K562 (cell line): ENCODE results near the gene RBM7. TPM values are rescaled to one million over a fixed set of nuclear protein-coding genes. Genes with fewer than 3 reads are reported as not detected.

ENCODE experiments used
- C11orf30 ChIP-seq: fragments of 450-650 bp; IDR thresholded peaks from 2 replicates; pipeline ENCODE4 v1.6.1; 2016; ENCODE audit warnings: low read depth, mild to moderate bottlenecking
- CBX5 ChIP-seq: IDR thresholded peaks from 2 replicates; pipeline ENCODE4 v1.6.1; 2014; ENCODE audit warnings: low read depth, borderline replicate concordance
- DIDO1 ChIP-seq: fragments of 450-650 bp; IDR thresholded peaks from 2 replicates; pipeline ENCODE4 v1.6.1; 2016; ENCODE audit warnings: low read depth, missing biosample characterization, missing genetic modification characterization
- HNRNPH1 ChIP-seq: fragments of 200-400 bp; formaldehyde crosslinking; optimal IDR thresholded peaks from 2 replicates; pipeline ENCODE3; 2017; ENCODE audit warnings: low read depth, mild to moderate bottlenecking, low read length, moderate library complexity
- IRF2 ChIP-seq: sonication (generic); formaldehyde crosslinking; IDR thresholded peaks from 2 replicates; pipeline ENCODE4 v1.8.1; 2022; ENCODE audit warnings: mild to moderate bottlenecking, missing genetic modification reagents
- KDM1A ChIP-seq, 2 experiments: fragments of 450-650 bp; IDR thresholded peaks; 2 replicates each; pipeline ENCODE4 v1.6.1; 2016; ENCODE audit warnings: mild to moderate bottlenecking in 2 of 2
- KDM2B ChIP-seq: fragments of 250-450 bp; sonication (Bioruptor Pico); IDR thresholded peaks from 2 replicates; pipeline ENCODE4 v1.8.0; 2021; ENCODE audit warnings: mild to moderate bottlenecking, moderate library complexity
- MAFG ChIP-seq: fragments of 450-650 bp; conservative IDR thresholded peaks from 2 replicates; pipeline ENCODE4 v1.6.1; 2016; ENCODE audit warnings: missing genetic modification characterization, missing compliant biosample characterization
- MYC ChIP-seq, 2 experiments: fragments of 250-450 bp in 1 of 2; sonication (Bioruptor Pico) in 1 of 2; IDR thresholded peaks; 2 replicates each; pipeline versions ENCODE4 v1.5.1 to v1.6.1; 2012 to 2021; ENCODE audit warnings: low read depth in 2 of 2, borderline replicate concordance in 1 of 2, improper control_type of control experiment in 1 of 2, low read length in 1 of 2, mild to moderate bottlenecking in 1 of 2, moderate library complexity in 1 of 2
- PHF8 ChIP-seq: fragments of 200-600 bp; sonication (generic); IDR thresholded peaks from 2 replicates; pipeline ENCODE4 v1.6.1; 2012; ENCODE audit warnings: mixed run types, mild to moderate bottlenecking, inconsistent platforms, low read length, moderate library complexity, borderline replicate concordance
- PRMT5 ChIP-seq: sonication (generic); formaldehyde crosslinking; IDR thresholded peaks from 2 replicates; pipeline ENCODE4 v1.5.0; 2020; ENCODE audit warnings: missing genetic modification reagents
- RBM39 ChIP-seq: fragments of 200-400 bp; formaldehyde crosslinking; optimal IDR thresholded peaks from 2 replicates; pipeline ENCODE3; 2018; ENCODE audit warnings: low read depth, low read length
- RERE ChIP-seq: sonication (generic); formaldehyde crosslinking; IDR thresholded peaks from 2 replicates; pipeline ENCODE4 v1.8.0; 2023; ENCODE audit warnings: missing genetic modification reagents, mild to moderate bottlenecking, borderline replicate concordance
- SAFB ChIP-seq: fragments of 200-400 bp; formaldehyde crosslinking; IDR thresholded peaks from 2 replicates; pipeline ENCODE4 v1.6.1; 2017; ENCODE audit warnings: low read depth, low read length, borderline replicate concordance
- SETDB1 ChIP-seq: IDR thresholded peaks from one replicate; pipeline ENCODE4 v1.6.1; 2012; ENCODE audit warnings: low read length, control low read depth, inconsistent platforms
- U2AF1 ChIP-seq: fragments of 200-400 bp; formaldehyde crosslinking; optimal IDR thresholded peaks from 2 replicates; pipeline ENCODE3; 2017; ENCODE audit warnings: mild to moderate bottlenecking, low read depth, low read length, moderate library complexity
- polyA plus RNA-seq, 8 experiments: library from polyadenylated mRNA; depleted of rRNA in 4 of 8; stranded (reverse) in 5 of 8; unstranded in 3 of 8; fragments of >200 nt; fragmentation: Nextera tagmentation in 2 of 8; fragmentation: Illumina TruSeq in 1 of 8; extraction: Ambion mirVana in 2 of 8; extraction: Trizol in 1 of 8; gene quantifications; 2 replicates each; pipeline versions ENCODE4 v1.2.1 to v1.2.3, GENCODE V29; 2011 to 2014; ENCODE audit warnings: inconsistent platforms in 1 of 8, missing spikeins in 1 of 8
- total RNA-seq, 7 experiments: library from RNA; depleted of rRNA in 6 of 7; stranded (reverse); fragments of >200 nt in 6 of 7; fragmentation: Illumina TruSeq in 2 of 7; extraction: Trizol in 2 of 7; gene quantifications; 2 replicates each; pipeline versions ENCODE4 v1.2.1 to v1.2.3, GENCODE V29; 2011 to 2021; ENCODE audit warnings: low replicate concordance in 1 of 7
- TF ChIP-seq, protein P1 (sequence below): fragments of 200-800 bp; sonication (Bioruptor generic); IDR thresholded peaks from 2 replicates; pipeline ENCODE4 v1.6.1; 2016; ENCODE audit warnings: missing genetic modification characterization, missing compliant biosample characterization

The RBM7 gene
- total and polyA plus RNA-seq, 9 of the 15 experiments (the other 6 are each of a cell fraction or from before 2014, with no cell fraction given) = 26.0 to 76.8 (median 49.6) TPM

DNA sequence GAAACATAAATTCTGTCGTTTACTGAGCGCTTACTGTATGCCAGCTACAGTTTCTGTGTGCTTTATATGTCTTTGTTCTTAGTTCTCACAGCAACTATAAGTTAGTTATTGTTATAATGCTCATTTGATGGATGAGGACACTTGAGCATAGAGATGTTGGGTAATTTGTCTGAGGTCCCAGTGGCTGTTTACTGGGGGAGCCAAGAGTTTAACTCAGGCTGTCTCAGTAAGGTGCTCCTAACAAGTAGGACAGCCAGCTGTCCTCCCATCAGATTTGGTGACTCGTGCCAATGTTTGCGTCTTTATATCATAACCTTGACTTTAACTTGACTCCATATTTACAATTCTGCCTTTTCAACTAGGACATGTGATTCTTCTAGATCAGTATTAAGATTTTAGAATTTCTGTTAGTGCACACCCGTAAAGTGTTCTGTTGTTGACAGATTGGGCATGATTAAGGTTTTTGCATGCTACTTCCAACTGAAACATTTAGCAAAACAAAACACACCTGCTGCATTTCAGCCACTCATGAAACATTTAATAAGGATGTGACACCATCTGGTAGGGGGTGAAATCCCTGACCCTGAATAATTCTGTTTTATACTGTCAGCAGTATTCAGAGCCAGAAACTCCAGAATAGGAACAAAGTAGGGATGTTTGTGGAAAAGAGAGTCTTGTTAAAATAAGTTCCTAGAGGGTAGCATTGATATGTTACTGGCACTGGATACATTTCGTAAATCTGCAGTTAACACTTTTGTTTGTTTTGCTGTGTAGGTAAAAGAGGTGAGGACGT lies 40.7 kb downstream of the RBM7 start (continued):
- no peak for TF ChIP-seq RERE (CRISPR knock-in tag)
- no peak for TF ChIP-seq HNRNPH1
- peak; percentile 55 for TF ChIP-seq MAFG (tag)
- peak; percentile 78 for TF ChIP-seq C11orf30
- no peak for TF ChIP-seq SAFB
- TF ChIP-seq CBX5 = no peak
- TF ChIP-seq IRF2 = no peak
- TF ChIP-seq PRMT5 (CRISPR knock-in tag) = no peak
- no peak for TF ChIP-seq PHF8
- no peak for TF ChIP-seq SETDB1
- TF ChIP-seq RBM39 = no peak
- TF ChIP-seq MYC (IDR thresholded peaks at IDR 0.05; ENCODE audit: low read depth, low read length) = 0 out of 2 replicates have a peak, but pooled peaks have one; percentile 19
- no peak for TF ChIP-seq MYC (CRISPR knock-in tag; IDR thresholded peaks at IDR 0.05; ENCODE audit: borderline replicate concordance, low read depth)
- no peak for TF ChIP-seq DIDO1 (tag)
- TF ChIP-seq U2AF1 = no peak
- TF ChIP-seq, protein P1, sequence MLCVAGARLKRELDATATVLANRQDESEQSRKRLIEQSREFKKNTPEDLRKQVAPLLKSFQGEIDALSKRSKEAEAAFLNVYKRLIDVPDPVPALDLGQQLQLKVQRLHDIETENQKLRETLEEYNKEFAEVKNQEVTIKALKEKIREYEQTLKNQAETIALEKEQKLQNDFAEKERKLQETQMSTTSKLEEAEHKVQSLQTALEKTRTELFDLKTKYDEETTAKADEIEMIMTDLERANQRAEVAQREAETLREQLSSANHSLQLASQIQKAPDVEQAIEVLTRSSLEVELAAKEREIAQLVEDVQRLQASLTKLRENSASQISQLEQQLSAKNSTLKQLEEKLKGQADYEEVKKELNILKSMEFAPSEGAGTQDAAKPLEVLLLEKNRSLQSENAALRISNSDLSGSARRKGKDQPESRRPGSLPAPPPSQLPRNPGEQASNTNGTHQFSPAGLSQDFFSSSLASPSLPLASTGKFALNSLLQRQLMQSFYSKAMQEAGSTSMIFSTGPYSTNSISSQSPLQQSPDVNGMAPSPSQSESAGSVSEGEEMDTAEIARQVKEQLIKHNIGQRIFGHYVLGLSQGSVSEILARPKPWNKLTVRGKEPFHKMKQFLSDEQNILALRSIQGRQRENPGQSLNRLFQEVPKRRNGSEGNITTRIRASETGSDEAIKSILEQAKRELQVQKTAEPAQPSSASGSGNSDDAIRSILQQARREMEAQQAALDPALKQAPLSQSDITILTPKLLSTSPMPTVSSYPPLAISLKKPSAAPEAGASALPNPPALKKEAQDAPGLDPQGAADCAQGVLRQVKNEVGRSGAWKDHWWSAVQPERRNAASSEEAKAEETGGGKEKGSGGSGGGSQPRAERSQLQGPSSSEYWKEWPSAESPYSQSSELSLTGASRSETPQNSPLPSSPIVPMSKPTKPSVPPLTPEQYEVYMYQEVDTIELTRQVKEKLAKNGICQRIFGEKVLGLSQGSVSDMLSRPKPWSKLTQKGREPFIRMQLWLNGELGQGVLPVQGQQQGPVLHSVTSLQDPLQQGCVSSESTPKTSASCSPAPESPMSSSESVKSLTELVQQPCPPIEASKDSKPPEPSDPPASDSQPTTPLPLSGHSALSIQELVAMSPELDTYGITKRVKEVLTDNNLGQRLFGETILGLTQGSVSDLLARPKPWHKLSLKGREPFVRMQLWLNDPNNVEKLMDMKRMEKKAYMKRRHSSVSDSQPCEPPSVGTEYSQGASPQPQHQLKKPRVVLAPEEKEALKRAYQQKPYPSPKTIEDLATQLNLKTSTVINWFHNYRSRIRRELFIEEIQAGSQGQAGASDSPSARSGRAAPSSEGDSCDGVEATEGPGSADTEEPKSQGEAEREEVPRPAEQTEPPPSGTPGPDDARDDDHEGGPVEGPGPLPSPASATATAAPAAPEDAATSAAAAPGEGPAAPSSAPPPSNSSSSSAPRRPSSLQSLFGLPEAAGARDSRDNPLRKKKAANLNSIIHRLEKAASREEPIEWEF (CRISPR knock-in tag) = no peak
- no peak for TF ChIP-seq KDM2B (CRISPR knock-in tag)
- TF ChIP-seq KDM1A (IDR thresholded peaks at IDR 0.05) = no peak
